D341Med (cell line): ENCODE measurements around the gene C10orf105.

ENCODE experiments used
- DNase-seq: peaks from one replicate; pipeline ENCODE4 v3.0.0; 2012; ENCODE audit warnings: low spot score

The C10orf105 gene

DNA sequence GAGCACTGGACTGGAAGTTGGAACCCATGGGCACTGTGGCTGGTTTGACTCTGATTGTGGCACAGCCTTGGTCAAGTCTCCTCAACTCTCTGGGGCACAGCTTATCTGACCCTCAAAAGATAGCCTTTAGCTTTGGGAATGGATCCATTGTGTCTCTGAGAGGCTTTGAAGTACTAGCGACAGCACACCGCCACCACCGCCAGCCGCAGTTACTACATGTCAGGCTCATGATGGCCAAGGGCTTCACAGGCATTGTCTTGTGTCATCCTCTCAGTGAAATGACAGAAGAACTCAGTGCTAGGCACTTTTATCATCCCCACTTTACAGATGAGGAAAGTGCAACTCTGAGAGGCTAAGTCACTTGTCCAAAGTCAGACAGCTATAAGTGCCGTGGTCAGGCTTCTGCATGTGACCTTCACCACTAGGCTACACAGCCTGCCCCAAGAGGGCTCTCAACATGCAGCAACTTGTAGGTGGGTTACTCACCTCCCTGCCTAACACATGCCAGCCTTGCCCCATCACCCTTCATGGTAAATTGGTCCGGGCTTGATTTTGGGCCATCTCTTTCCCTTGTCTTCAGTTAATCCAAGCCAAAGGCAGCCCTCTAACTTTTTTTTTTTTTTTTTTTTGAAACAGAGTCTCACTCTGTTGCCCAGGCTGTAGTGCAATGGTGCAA is 44.1 kb downstream of the C10orf105 start:
- no peak for DNase-seq

- DNase-seq: no peak
These were observed 47.3 kb downstream of the C10orf105 start for GRCh38 chr10:71671994-71672946.

- DNase-seq: no peak
These were observed 52.2 kb downstream of the C10orf105 start for GRCh38 chr10:71667387-71667752.

GRCh38 chr10:71666639-71667386 is 52.8 kb downstream of the C10orf105 start:
- no peak for DNase-seq

DNA sequence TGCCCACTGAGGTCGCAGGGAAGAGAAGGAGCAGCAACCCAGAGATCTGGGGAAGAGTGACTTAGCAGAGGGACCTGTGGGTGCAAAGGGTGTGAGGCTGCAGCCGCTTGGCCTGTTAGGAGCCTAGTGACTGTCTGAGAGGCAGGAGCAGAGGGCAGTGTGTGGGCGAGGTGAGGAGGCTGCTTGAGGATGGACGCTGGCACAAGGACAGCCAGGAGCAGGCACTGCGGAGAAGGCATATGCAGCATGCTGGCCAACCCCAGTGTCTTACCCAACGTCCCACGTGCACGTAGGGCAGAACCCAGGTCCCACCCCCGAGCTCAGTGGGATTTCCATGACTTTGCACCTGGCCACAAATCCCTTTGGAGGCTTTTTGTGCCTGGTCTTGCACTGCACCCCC is 54.1 kb downstream of the C10orf105 start:
- no peak for DNase-seq

DNA sequence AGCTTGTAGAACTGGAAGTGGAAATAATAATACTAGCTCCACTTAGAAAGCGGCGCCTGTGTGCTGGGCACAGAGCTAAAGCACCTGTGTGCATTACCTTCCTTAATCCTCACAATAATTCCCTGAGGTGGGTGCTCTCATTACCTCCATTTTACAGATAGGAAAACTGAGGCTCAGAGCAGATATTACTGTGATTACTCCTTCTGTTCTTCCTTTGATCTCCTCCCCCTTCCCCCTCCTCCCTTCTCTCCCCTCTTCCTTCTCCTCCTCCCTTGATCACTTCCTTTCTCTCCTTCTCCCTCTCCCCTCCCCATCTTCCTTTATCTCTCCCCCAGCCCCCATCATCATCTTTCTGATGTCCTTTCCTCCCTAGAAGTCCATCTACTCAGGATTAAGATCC is 55.0 kb downstream of the C10orf105 start:
- DNase-seq: no peak

DNA sequence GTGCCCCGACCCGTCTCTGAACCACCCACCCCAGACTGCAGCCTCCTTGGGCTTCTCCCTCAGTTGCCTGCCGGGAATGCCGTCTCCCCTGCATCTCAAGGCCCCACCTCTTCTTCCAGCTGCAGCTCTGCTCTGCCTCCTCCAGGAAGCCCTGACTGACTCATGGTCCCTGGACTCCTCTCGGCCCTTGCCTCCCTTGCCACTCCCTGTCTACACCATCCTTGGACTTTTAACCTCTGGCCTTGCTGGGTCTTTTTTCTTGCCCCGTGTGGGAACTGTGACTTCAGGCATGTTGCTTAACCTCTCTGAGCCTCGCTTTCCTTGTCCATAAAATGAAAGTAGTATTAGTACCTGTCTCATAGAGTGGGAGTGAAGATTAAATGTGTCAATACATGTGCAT is 56.3 kb downstream of the C10orf105 start:
- DNase-seq: no peak

DNA sequence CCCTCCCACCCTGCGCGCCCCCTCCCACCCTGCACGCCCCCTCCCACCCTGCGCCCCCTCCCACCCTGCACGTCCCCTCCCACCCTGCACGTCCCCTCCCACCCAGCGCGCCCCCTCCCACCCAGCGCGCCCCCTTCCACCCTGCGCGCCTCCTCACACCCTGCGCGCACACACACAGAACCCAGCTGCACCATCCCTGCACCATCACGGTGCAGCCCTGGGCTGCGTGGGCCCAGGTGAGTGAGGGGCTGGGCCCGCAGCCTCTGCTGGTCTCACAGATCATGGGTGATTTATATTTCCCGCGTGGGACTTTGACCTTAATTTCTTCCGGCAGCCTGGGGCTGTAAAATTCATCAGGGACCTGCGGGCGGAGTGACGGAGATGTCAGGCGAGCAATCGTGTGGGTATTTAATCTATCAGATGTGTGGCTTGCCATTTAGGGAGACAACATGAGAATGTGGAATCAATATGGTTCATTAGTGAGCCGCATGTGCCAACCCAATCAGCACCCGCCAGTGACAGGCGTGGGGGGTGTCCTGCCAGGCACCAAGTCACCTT is 57.7 kb downstream of the C10orf105 start:
- no peak for DNase-seq
